Mucosa of descending colon (tissue), 3 donors: ENCODE data around the gene KRTAP12-1. TPM values are rescaled to one million over a fixed set of nuclear protein-coding genes. Genes with fewer than 3 reads are reported as not detected.

Experiments used
- ATAC-seq: fragments of 200-7000 bp; cut with Tn5 transposase; one replicate; pipeline ENCODE4 v1.9.1; 2020; ENCODE audit warnings: mild to moderate bottlenecking, moderate library complexity
- DNase-seq, 3 donors: peaks; one replicate each; pipeline ENCODE4 v3.0.0-alpha.2; 2020
- H3K36me3 ChIP-seq: fragments of 200-600 bp; one replicate; pipeline ENCODE4 v1.8.0; 2021; ENCODE audit warnings: low read depth, mild to moderate bottlenecking
- H3K4me1 ChIP-seq: fragments of 200-600 bp; one replicate; pipeline ENCODE4 v1.8.0; 2021; ENCODE audit warnings: low read depth, mild to moderate bottlenecking
- H3K4me3 ChIP-seq: fragments of 200-600 bp; one replicate; pipeline ENCODE4 v1.8.0; 2021; ENCODE audit warnings: mild to moderate bottlenecking
- H3K9me3 ChIP-seq: fragments of 200-600 bp; one replicate; pipeline ENCODE4 v1.8.0; 2021; ENCODE audit warnings: mild to moderate bottlenecking
- intact Hi-C, 2 donors: fragments of 100-400 bp; cut with DNase I in 1 of 2; cut with micrococcal nuclease in 1 of 2; formaldehyde crosslinking; loops; one replicate each; pipeline versions ENCODE4 v1.11.0 to v1.11.1; 2022; cut with DNase I, micrococcal nuclease
- total RNA-seq, 3 donors: library from RNA; stranded (reverse); fragmentation: NEBNext Ultra II Directional in 2 of 3; extraction: Animal tissue kit (Norgen Biotek cat#: 25700) in 2 of 3; gene quantifications; one replicate each; pipeline versions ENCODE4 v1.2.1 to v1.2.4, GENCODE V29; 2021 to 2023
- TF ChIP-seq, protein P1 (sequence below): fragments of 200-600 bp; IDR thresholded peaks from one replicate; pipeline ENCODE4 v1.8.0; 2022; ENCODE audit warnings: antibody characterized with exemption, mild to moderate bottlenecking
- donor health status: DM: no; HTN: no; CAD: no; lungs with moderate emphysema.
- donor health status: DM: no; HTN: no; CAD: no.
- donor health status: DM: no; HTN: yes; CAD: no.

The KRTAP12-1 gene
- total RNA-seq, 3 donors from 2014 or later, result not detected

DNA sequence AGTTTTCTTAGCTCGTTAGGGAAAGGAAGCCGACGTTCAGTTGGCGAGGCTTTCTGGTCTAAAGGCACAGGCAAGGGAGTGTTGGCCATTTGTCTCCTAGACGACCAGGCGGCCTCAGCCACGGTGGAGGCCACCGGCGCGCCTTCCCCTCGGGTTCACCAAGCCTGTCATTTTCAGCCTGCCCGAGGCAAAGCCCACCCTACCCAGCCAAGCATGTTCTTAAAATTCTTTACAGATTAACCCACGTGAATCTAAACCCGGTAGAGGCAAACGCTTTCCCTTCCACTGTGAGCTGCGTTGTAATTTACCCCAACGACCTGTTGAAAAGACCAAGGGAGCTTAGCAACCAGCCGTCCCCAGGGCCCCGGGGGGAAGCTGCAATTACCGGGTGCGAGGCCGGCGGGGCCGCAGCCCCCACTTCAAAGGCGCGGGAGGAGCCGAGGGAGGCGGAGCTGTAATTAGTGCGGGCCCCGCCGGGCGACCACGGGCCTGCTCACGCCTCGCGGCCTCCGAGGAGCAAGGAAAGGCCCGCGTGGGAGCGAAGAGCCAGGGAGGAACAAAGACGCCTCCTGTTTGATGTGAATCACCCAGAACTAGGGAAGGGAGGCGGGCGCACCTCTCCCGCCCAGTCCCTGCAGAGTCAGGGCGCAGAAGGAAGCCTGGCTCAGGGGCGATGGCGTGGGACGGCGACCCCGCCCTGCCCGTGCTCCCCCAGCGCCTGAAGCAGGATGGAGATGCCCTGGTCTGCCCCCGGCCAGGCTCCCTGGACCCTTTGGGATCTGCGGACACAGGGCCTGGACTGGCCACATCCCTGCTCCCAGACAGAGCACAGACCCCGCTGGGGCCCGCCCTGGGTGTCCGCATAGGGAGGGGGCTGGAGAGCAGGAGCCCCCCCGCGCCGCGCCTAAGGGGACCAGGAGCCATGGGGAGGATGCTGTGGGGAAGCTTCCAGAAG lies 41.5 kb upstream of the KRTAP12-1 start:
- ATAC-seq, result no peak
- DNase-seq, result no peak
- H3K4me3 ChIP-seq, result no peak overlapping the region
- no peaks in the 10 kb centered on the region for H3K9me3 ChIP-seq
- H3K36me3 ChIP-seq, result no peaks in the 10 kb centered on the region
- H3K4me1 ChIP-seq, result no peaks in the 10 kb centered on the region
- TF ChIP-seq, protein P1, sequence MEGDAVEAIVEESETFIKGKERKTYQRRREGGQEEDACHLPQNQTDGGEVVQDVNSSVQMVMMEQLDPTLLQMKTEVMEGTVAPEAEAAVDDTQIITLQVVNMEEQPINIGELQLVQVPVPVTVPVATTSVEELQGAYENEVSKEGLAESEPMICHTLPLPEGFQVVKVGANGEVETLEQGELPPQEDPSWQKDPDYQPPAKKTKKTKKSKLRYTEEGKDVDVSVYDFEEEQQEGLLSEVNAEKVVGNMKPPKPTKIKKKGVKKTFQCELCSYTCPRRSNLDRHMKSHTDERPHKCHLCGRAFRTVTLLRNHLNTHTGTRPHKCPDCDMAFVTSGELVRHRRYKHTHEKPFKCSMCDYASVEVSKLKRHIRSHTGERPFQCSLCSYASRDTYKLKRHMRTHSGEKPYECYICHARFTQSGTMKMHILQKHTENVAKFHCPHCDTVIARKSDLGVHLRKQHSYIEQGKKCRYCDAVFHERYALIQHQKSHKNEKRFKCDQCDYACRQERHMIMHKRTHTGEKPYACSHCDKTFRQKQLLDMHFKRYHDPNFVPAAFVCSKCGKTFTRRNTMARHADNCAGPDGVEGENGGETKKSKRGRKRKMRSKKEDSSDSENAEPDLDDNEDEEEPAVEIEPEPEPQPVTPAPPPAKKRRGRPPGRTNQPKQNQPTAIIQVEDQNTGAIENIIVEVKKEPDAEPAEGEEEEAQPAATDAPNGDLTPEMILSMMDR, result no peak
- intact Hi-C loops, result no loop called here

DNA sequence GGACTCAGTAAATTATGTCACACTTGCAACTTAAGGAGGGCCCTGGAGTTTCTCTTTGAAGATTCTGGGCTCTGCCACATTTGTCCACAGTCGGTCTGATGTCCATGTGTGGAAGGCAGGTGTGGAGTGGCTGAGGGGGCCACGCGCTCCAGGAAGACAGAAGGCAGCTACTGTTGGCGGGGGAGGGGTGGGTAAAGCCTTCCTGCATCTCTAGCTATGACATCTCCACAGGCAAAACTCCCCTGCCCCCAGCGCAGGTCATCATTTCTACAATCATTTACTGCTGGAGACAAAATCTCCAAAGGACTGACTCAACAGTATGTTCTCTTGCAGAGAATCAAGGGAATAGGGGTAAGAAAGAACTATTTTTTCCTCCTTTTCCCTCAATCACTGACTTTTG lies 40.8 kb upstream of the KRTAP12-1 start:
- no peaks in the 10 kb centered on the region for H3K9me3 ChIP-seq
- TF ChIP-seq, protein P1, result no peak
- ATAC-seq (no peak), DNase-seq (no peak)
- H3K36me3 ChIP-seq, result no peaks in the 10 kb centered on the region
- intact Hi-C loops, result no loop called here
- no peaks in the 10 kb centered on the region for H3K4me1 ChIP-seq
- no peak overlapping the region for H3K4me3 ChIP-seq

DNA sequence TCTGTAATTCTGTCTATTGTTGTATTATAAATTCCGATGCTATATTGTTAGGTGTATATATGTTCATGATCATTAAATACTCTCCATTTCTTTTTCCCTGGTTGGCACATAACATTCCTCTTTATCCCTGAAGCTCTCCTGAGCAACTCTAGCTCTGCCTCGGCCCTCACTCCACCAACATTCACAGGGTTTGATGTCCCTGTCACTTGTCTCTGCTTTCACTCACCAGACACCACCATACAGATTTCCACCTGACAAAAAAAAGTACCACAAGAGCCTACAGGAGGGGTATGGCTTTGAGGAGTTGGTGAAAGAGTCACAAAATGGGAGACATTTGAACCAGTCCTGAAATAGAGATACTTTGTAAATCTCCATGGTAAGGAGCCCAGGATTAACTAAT lies 38.2 kb upstream of the KRTAP12-1 start:
- no peak for DNase-seq
- Histone ChIP-seq H3K9me3 (no peaks in the 10 kb centered on the region), H3K4me1 (no peaks in the 10 kb centered on the region), H3K4me3 (no peak overlapping the region), H3K36me3 (no peaks in the 10 kb centered on the region)
- no peak for ATAC-seq
- TF ChIP-seq, protein P1, result no peak
- intact Hi-C loops, result no loop called here

DNA sequence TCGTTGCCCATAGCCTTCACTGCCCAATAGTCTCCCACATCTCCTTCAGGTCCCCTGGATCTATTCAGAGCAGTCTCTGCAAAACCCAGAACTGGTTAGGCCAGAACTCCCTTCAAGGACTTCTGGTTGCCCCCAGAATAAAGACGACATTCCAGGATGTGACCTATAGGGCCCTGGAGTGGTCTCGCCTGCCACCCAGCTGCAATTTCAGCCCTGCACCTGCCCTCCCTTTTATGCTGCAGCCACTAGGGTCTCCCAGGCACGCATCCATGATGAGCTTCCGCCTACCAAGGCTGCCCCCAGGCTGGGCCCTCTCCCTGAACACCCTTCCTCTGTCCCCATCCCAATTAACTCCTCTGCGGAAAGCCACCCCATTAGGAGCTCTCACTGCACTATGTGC lies 36.6 kb upstream of the KRTAP12-1 start:
- ATAC-seq, result no peak
- TF ChIP-seq, protein P1, result no peak

DNA sequence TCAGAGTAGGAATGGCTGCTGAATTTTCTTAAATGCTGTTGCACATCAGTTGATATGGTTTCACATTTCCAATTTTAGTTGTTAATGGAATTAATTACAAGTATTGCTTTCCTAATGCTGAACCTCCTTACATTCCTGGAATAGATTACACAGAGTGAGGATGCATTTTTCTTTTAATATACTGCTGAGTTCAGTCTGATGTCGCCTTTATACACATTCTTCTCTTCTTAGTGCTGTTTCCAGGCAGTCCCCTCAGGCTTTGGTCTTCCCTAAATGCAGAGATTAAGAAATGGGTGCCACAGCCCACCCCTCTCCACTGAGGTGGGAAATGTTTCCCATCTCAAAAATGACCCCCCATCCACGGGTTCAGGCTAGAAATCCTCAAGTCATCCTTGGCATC lies 36.1 kb upstream of the KRTAP12-1 start:
- Histone ChIP-seq H3K4me1 (no peaks in the 10 kb centered on the region), H3K4me3 (no peak overlapping the region), H3K9me3 (no peaks in the 10 kb centered on the region), H3K36me3 (no peaks in the 10 kb centered on the region)
- ATAC-seq (no peak), DNase-seq (no peak)
- TF ChIP-seq, protein P1, result no peak
- intact Hi-C loops, result no loop called here

More for the DNA sequence above, 36.6 kb upstream of the KRTAP12-1 start:
- intact Hi-C loops, result no loop called here
- no peaks in the 10 kb centered on the region for H3K9me3 ChIP-seq
- H3K36me3 ChIP-seq, result no peaks in the 10 kb centered on the region
- no peak for DNase-seq
- H3K4me1 ChIP-seq, result no peaks in the 10 kb centered on the region
- H3K4me3 ChIP-seq, result no peak overlapping the region
